ENCODE data around the gene SNAPIN.

The SNAPIN gene

GRCh38 chr1:153614906-153615305, 43.6 kb upstream of the SNAPIN start:
- TF ChIP-seq REST (IDR thresholded peaks at IDR 0.05; ENCODE audit: insufficient read depth in 1 of 2, low read depth in 2 of 2, low read length in 2 of 2): no peak
- TF ChIP-seq SIN3A (IDR thresholded peaks at IDR 0.05; ENCODE audit: borderline replicate concordance, insufficient read depth, low read length): no peak
- no peak for TF ChIP-seq FOXP2 (optimal IDR thresholded peaks at IDR 0.05; ENCODE audit: borderline replicate concordance, extremely low read depth, extremely low read length, insufficient read depth)
- no peak for TF ChIP-seq TAF1 (IDR thresholded peaks at IDR 0.05; ENCODE audit: borderline replicate concordance, insufficient read depth, low read length)
- TF ChIP-seq POLR2AphosphoS5 (IDR thresholded peaks at IDR 0.05; ENCODE audit: low read depth, low read length): no peak

GRCh38 chr1:153615406-153615805, 43.1 kb upstream of the SNAPIN start:
- TF ChIP-seq FOXP2 (optimal IDR thresholded peaks at IDR 0.05; ENCODE audit: borderline replicate concordance, extremely low read depth, extremely low read length, insufficient read depth): no peak
- TF ChIP-seq REST (IDR thresholded peaks at IDR 0.05; ENCODE audit: insufficient read depth in 1 of 2, low read depth in 2 of 2, low read length in 2 of 2): no peak
- TF ChIP-seq TAF1 (IDR thresholded peaks at IDR 0.05; ENCODE audit: borderline replicate concordance, insufficient read depth, low read length): no peak
- no peak for TF ChIP-seq POLR2AphosphoS5 (IDR thresholded peaks at IDR 0.05; ENCODE audit: low read depth, low read length)
- no peak for TF ChIP-seq SIN3A (IDR thresholded peaks at IDR 0.05; ENCODE audit: borderline replicate concordance, insufficient read depth, low read length)

GRCh38 chr1:153616144-153616916, 42.2 kb upstream of the SNAPIN start, which contains the start of gene S100A14:
Gene S100A14, minus strand, starts transcription at chr1:153616325. Its CDS starts 467 bp downstream, at chr1:153615858.
- TF ChIP-seq FOXP2 (optimal IDR thresholded peaks at IDR 0.05; ENCODE audit: borderline replicate concordance, extremely low read depth, extremely low read length, insufficient read depth): no peak
- TF ChIP-seq SIN3A (IDR thresholded peaks at IDR 0.05; ENCODE audit: borderline replicate concordance, insufficient read depth, low read length): no peak
- TF ChIP-seq REST (IDR thresholded peaks at IDR 0.05; ENCODE audit: insufficient read depth in 1 of 2, low read depth in 2 of 2, low read length in 2 of 2): no peak
- no peak for TF ChIP-seq POLR2AphosphoS5 (IDR thresholded peaks at IDR 0.05; ENCODE audit: low read depth, low read length)
- TF ChIP-seq TAF1 (IDR thresholded peaks at IDR 0.05; ENCODE audit: borderline replicate concordance, insufficient read depth, low read length): no peak

GRCh38 chr1:153616917-153617311, 41.6 kb upstream of the SNAPIN start:
- TF ChIP-seq REST (IDR thresholded peaks at IDR 0.05; ENCODE audit: insufficient read depth in 1 of 2, low read depth in 2 of 2, low read length in 2 of 2): no peak
- TF ChIP-seq FOXP2 (optimal IDR thresholded peaks at IDR 0.05; ENCODE audit: borderline replicate concordance, extremely low read depth, extremely low read length, insufficient read depth): no peak
- no peak for TF ChIP-seq TAF1 (IDR thresholded peaks at IDR 0.05; ENCODE audit: borderline replicate concordance, insufficient read depth, low read length)
- TF ChIP-seq SIN3A (IDR thresholded peaks at IDR 0.05; ENCODE audit: borderline replicate concordance, insufficient read depth, low read length): no peak
- TF ChIP-seq POLR2AphosphoS5 (IDR thresholded peaks at IDR 0.05; ENCODE audit: low read depth, low read length): no peak
